Body of pancreas (tissue), 4 donors: Measurements from ENCODE around the gene DPEP2.

Experiments
- POLR2A ChIP-seq, 3 donors: fragments of 450-650 bp; IDR thresholded peaks; one replicate each; pipeline ENCODE4 v1.6.1; 2016; ENCODE audit warnings: antibody characterized with exemption in 3 of 3, mild to moderate bottlenecking in 2 of 3
- TF ChIP-seq, protein P1 (sequence below), 7 experiments: fragments of 450-650 bp in 4 of 7; fragments of 200-600 bp in 3 of 7; sonication (generic) in 3 of 7; IDR thresholded peaks; one replicate each; pipeline ENCODE4 v1.5.1; 2016 to 2019; ENCODE audit warnings: antibody characterized with exemption in 7 of 7

DNA sequence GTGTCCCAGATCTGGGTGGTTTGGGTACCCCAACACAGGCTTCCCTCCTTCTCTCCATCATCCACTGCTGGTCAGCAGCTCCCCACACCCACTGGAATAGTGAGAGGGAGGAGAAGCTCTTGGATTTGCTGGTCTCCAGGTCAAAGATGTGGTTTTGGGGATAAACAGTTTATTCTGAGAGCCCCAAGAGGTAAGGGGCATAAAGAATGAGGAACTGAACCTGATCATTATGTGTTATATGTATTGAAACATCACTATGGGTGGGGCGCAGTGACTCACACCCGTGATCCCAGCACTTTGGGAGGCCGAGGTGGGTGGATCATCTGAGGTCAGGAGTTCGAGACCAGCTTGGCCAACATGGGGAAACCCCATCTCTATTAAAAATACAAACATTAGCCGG lies 3.9 kb downstream of the DPEP2 start:
- TF ChIP-seq, protein P1, sequence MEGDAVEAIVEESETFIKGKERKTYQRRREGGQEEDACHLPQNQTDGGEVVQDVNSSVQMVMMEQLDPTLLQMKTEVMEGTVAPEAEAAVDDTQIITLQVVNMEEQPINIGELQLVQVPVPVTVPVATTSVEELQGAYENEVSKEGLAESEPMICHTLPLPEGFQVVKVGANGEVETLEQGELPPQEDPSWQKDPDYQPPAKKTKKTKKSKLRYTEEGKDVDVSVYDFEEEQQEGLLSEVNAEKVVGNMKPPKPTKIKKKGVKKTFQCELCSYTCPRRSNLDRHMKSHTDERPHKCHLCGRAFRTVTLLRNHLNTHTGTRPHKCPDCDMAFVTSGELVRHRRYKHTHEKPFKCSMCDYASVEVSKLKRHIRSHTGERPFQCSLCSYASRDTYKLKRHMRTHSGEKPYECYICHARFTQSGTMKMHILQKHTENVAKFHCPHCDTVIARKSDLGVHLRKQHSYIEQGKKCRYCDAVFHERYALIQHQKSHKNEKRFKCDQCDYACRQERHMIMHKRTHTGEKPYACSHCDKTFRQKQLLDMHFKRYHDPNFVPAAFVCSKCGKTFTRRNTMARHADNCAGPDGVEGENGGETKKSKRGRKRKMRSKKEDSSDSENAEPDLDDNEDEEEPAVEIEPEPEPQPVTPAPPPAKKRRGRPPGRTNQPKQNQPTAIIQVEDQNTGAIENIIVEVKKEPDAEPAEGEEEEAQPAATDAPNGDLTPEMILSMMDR (IDR thresholded peaks at IDR 0.05), result no peak
- no peak for TF ChIP-seq POLR2A (IDR thresholded peaks at IDR 0.05)
